A673 (cell line): Measurements from ENCODE around the gene ADAMTS12.

Source experiments
- CTCF ChIP-seq: fragments of 300-800, 200-600 bp; sonication (generic); conservative IDR thresholded peaks from 2 replicates; pipeline ENCODE4 v1.5.1; 2017; ENCODE audit warnings: low read depth, mild to moderate bottlenecking, antibody characterized with exemption, low read length, moderate library complexity, mixed read lengths
- EZH2 ChIP-seq: fragments of 200-600 bp; sonication (generic); IDR thresholded peaks from 2 replicates; pipeline ENCODE4 v1.6.1; 2017; ENCODE audit warnings: borderline replicate concordance, low read depth, mild to moderate bottlenecking, mixed read lengths, antibody characterized with exemption, low read length; ENCODE audit not compliant: poor library complexity, severe bottlenecking

GRCh38 chr5:33737284-33737683, 154.5 kb downstream of the ADAMTS12 start:
- TF ChIP-seq CTCF (no peak), EZH2 (no peak)
